Stimulated activated effector memory CD8-positive, alpha-beta T cell treated with anti-CD3 and anti-CD28 coated beads, Interleukin-12 subunit alpha, Interleukin-12 subunit beta, amount 100 ng/mL, for 72 hours (primary cell): ENCODE data around the gene TIMM17A.
A peak's percentile ranks its signal among the peaks of the same experiment; 100 is the strongest.

ENCODE experiments used
- ATAC-seq: fragments of 150-1000 bp; cut with Tn5 transposase; 2 replicates; pipeline ENCODE4 v1.10.0; 2021
- DNase-seq, 2 donors: peaks; one replicate each; pipeline ENCODE4 v3.0.0; 2021 to 2022; ENCODE audit warnings: low spot score in 2 of 2
- H3K27ac Mint-ChIP-seq: one replicate; pipeline ENCODE4 v1.8.0; 2022; ENCODE audit warnings: mild to moderate bottlenecking, mixed read lengths
- H3K36me3 Mint-ChIP-seq: one replicate; pipeline ENCODE4 v1.8.0; 2022; ENCODE audit warnings: mild to moderate bottlenecking, mixed read lengths
- H3K4me1 Mint-ChIP-seq: one replicate; pipeline ENCODE4 v1.8.0; 2022; ENCODE audit warnings: mixed read lengths
- H3K4me3 Mint-ChIP-seq: one replicate; pipeline ENCODE4 v1.8.0; 2022; ENCODE audit warnings: mild to moderate bottlenecking, mixed read lengths
- H3K9me3 Mint-ChIP-seq: one replicate; pipeline ENCODE4 v1.8.0; 2022; ENCODE audit warnings: mixed read lengths

Gene TIMM17A

DNA sequence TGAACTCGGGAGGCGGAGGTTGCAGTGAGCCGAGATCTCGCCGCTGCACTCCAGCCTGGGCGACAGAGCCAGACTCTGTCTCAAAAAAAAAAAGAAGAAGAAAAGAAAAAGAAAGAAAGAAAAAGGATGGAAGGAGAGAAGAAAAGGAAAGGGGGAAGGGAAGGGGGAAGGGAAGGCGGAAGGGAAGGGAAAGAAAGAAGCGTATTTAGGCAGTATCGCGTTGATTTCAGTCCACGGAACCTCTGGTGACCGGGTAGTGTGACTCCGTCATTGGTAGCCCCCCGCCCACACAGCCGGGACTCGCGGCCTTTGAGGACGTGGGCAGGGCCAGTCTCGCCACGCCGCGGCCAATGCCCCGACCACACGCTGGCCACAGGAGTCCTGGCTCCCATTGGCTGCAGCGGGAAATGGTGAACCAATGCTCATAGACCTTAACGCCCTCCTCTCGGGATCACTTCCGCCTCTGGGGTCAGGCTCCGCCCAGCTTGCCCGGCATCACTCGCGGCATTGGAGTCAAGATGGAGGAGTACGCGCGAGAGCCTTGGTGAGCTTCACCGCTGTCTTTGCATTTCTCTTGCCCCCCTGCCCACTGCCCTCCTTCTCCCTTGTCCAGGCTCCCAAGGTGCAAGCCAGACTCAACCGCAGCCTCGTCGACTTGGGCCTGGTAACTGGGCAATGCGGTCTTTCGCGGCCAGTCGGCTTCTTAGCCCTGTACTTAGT, at the start of gene TIMM17A:
TIMM17A (plus strand) TSS at position 495 of the 720 bp plus-strand sequence; CDS start at position 519, 24 bp downstream.
- Mint-ChIP-seq H3K4me3 (peak within 1 kb of the TSS; percentile 92), H3K27ac (peak within 1 kb of the TSS; percentile 99), H3K36me3 (peaks cover 60% of the 10 kb centered on the region), H3K9me3 (no peaks in the 10 kb centered on the region), H3K4me1 (peaks cover 20% of the 10 kb centered on the region)
- ATAC-seq, result peak; percentile 99
- peak; percentile 93 to 97 for DNase-seq

DNA sequence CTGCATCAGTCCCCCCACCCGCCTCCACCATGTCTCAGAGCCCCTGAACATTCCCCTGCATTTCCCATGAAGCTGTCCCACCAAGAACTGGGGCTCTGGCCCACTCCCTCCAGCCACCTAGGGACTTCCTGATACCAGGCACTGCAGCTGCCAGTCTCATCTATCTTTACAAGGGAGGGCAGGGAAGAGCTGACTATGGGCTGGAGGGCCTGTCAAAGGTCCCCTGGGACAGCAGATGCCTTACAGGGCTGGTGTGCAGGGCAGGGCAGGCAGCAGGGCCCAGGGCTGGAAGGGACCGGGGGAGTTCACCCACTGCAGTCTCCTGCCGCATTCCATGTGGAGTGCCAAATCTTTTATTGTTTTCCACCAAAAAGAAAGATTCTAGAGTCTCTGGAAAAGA, 49.0 kb upstream of the TIMM17A start:
- DNase-seq (no peak), ATAC-seq (no peak)
- Mint-ChIP-seq H3K9me3 (no peaks in the 10 kb centered on the region), H3K27ac (no peak overlapping the region), H3K4me3 (no peak overlapping the region), H3K36me3 (no peaks in the 10 kb centered on the region), H3K4me1 (peaks cover 8% of the 10 kb centered on the region)

DNA sequence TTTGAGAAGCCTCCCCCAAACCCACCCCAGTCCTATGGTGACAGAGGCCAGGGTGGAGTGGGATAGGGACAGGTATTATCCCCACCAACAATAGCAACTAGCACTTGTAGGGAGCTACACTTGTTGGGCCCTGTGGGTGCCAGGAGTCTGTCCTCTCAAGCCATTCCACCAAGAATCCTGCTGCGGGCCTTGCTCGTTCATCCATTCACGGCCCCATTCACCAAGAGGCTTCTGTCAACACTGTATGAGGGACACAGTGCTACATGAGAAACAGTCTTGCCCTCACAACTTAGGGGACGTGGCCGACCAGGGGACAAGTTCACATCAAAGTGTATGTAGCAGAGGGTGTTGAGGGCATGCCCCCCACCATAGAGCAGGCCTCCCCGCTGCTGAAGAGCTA, 47.7 kb upstream of the TIMM17A start:
- Mint-ChIP-seq H3K4me3 (no peak overlapping the region), H3K9me3 (no peaks in the 10 kb centered on the region), H3K4me1 (peaks cover 8% of the 10 kb centered on the region), H3K36me3 (no peaks in the 10 kb centered on the region), H3K27ac (no peak overlapping the region)
- ATAC-seq (no peak), DNase-seq (no peak)

DNA sequence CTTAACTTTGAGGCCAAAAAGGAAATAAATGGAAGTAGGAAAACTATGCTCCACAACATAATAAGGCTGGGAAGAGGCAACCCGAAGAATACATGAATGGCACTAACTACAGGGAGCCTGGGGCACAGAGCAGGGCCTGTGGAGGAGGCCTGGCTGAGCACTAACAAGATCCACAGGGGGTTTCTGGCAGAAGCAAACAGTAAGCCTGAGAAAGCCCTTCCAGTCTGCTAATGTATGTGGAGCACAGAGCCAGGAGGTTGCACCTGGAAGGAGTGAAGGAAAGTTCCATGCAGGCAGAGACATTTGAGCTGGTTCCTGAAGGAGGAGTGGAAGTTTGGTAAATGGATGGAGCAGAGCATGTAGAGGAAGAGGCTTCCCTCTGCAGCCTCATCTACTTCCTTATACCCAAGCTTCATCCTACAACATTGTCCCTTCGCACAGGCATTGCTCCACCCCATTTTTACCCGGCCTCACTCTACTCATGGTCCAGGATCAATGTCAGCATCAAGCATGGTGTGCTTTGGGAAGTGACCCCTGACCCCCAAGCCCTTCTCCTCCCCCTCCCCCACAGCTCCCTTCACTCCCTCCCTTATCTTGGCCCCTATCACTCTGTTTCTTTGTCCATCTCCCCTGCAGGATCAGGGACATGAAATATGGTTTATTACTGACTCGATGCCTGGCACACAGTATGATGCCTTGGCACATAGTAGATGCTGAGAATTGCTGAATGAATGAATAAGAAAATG, 43.3 kb upstream of the TIMM17A start:
- Mint-ChIP-seq H3K36me3 (no peaks in the 10 kb centered on the region), H3K27ac (no peak overlapping the region), H3K4me3 (no peak overlapping the region), H3K9me3 (no peaks in the 10 kb centered on the region), H3K4me1 (no peaks in the 10 kb centered on the region)
- DNase-seq, result no peak
- no peak for ATAC-seq

GRCh38 chr1:201912832-201913231, 42.5 kb upstream of the TIMM17A start:
- no peak for DNase-seq

GRCh38 chr1:201914456-201915235, 40.7 kb upstream of the TIMM17A start:
- ATAC-seq (no peak), DNase-seq (no peak)
- no peak overlapping the region for H3K4me3 Mint-ChIP-seq
- no peaks in the 10 kb centered on the region for H3K9me3 Mint-ChIP-seq
- no peak overlapping the region for H3K27ac Mint-ChIP-seq
- no peaks in the 10 kb centered on the region for H3K36me3 Mint-ChIP-seq
- H3K4me1 Mint-ChIP-seq, result no peaks in the 10 kb centered on the region

More at GRCh38 chr1:201912832-201913231, 42.5 kb upstream of the TIMM17A start:
- no peak overlapping the region for H3K27ac Mint-ChIP-seq
- H3K36me3 Mint-ChIP-seq, result no peaks in the 10 kb centered on the region
- no peaks in the 10 kb centered on the region for H3K9me3 Mint-ChIP-seq
- no peak for ATAC-seq
- no peaks in the 10 kb centered on the region for H3K4me1 Mint-ChIP-seq
- H3K4me3 Mint-ChIP-seq, result no peak overlapping the region

DNA sequence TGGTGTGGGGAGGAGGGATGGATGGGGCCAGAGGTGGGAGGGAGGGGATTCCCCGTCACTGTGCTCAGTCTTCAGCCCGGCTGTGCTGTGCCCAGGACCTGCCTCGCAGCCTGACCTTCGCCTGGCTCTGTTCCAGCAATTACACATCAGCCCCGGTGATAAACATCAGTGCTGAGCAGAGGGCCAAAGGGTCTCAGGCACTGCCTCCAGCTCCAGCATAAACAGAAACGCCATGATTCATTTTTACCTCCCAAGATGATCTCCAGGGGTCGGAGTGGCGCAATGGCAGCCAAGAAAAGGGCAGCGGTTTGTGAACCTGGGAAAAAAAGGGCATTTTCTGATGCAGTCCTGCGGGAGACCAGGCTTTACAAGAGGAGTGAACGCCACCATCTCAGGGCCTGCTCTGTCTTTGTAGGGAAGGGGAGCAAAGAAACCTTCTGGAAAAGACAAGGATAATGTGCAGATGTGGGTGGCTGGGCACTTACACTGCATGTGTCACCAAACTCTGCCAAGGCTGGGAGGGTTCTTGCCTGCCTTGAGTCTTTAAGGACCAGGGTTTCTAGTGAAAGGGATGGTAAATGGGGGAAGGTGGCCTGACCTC, 38.6 kb upstream of the TIMM17A start:
- Mint-ChIP-seq H3K27ac (no peak overlapping the region), H3K4me3 (no peak overlapping the region), H3K9me3 (no peaks in the 10 kb centered on the region), H3K36me3 (no peaks in the 10 kb centered on the region), H3K4me1 (no peaks in the 10 kb centered on the region)
- DNase-seq (no peak), ATAC-seq (peak; percentile 72)

DNA sequence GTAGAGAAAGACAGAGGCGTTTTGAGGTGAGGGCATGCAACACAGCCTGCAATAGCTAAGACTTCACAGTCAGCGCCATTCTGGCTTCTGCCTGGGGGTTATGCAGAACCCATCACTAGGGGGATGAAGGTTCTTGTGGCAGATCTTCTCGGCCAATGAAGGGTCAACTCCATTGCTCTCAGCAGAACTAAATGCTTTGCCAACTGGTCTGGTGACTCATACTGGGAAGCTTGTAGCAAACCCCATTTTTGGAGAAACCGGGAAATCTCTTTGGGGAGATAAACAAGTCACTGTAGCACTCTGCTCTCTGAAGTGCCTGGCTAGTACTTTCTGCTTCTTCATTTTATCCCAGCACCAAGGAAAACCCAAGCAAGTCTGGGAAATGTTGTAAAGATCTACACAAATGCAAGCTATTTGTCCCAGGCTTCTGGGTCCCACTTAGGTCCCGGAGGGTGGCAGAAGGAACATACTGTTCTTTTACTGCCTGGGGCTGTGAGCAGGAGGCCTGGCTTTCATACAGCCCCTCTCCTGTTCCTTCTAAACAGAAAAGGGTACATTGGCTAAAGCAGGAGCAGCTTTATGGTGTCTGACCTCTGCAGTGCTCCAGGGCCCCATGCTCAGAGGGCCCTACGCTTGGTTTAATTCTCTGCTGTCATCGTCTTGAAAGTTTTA, 37.8 kb upstream of the TIMM17A start:
- no peak for ATAC-seq
- no peak for DNase-seq
- no peaks in the 10 kb centered on the region for H3K9me3 Mint-ChIP-seq
- H3K27ac Mint-ChIP-seq, result no peak overlapping the region
- H3K36me3 Mint-ChIP-seq, result no peaks in the 10 kb centered on the region
- no peaks in the 10 kb centered on the region for H3K4me1 Mint-ChIP-seq
- no peak overlapping the region for H3K4me3 Mint-ChIP-seq

DNA sequence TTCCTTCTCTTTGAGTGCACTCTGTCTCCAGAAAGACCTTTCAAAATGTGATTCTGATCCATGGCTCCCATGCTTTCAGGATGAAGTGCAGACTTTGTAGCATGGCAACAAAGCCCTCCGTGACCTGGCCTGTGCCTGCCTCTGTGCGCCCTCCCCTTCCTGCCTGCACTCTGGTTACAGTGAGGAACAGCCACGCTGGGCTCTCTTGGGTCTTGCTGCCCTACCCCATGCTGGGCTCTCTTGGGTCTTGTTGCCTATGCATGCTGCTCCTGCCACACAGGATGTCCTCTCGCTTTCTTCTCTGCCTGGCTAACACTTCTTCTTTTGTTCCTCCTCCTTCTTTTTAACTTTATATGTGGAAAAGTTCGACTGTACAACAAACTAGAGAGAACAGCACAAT, 37.0 kb upstream of the TIMM17A start:
- DNase-seq, result no peak
- Mint-ChIP-seq H3K36me3 (no peaks in the 10 kb centered on the region), H3K4me1 (no peaks in the 10 kb centered on the region), H3K27ac (no peak overlapping the region), H3K9me3 (no peaks in the 10 kb centered on the region), H3K4me3 (no peak overlapping the region)
- ATAC-seq, result no peak

DNA sequence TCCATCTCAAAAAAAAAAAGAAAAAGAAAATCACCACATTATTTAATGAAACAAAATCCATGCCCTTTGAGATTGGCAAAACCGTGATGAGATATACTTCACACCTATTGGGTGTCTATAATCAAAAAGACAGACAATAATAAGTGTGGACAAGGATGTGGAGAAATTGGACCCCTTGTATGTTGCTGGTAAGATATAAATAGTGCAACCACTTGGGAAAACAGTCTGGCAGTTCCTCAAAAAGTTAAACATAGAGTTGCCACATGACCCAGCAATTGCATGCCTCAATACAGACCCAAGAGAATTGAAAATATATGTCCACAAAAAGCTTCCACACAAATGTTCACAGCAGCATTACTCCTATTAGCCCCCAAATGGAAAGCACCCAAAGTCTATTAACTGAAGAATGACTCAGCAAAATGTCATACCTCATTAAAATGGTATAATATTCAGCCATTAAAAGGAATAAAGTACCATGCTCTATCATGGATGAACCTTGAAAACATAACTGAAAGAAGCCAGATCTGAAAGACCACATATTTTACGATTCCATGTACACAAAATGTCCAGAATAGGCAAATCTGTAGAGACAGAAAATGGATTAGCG, 33.2 kb upstream of the TIMM17A start:
- Mint-ChIP-seq H3K36me3 (no peaks in the 10 kb centered on the region), H3K27ac (no peak overlapping the region), H3K9me3 (no peaks in the 10 kb centered on the region), H3K4me3 (no peak overlapping the region), H3K4me1 (no peaks in the 10 kb centered on the region)
- no peak for ATAC-seq
- DNase-seq, result no peak

- ATAC-seq, result no peak
These were observed 30.1 kb upstream of the TIMM17A start for GRCh38 chr1:201925301-201925567.

DNA sequence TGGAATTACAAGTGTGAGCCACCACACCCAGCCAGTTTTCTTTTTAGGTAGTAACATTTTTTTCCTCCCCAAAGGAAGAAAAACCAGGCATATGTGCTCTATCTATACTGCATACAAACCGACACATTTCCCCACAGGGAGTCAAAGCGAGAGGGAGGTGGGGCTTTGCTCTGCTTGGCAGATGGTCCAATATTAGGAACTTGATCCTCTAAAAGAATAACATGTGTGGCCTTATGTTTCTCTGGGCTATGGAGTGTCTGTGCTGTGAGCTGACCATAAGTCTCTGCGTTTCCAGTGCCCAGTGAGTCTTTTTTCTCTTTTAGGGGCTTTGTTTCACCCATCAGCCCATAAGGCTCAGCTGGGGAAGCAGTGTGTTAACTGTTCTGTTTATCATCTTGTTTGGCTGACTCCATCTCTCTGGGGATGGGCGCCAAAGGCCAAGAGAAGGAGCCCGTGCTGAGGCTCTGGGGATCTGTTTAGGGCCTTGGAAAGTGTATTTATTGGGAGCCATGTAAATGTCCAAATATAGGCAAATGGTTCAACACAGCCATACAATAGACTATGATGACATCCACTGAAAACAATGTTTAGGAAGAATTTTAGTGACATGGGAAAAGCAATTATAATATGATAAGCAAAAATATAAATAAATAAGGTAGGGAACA, 29.2 kb upstream of the TIMM17A start:
- no peaks in the 10 kb centered on the region for H3K36me3 Mint-ChIP-seq
- H3K4me3 Mint-ChIP-seq, result no peak overlapping the region
- no peaks in the 10 kb centered on the region for H3K4me1 Mint-ChIP-seq
- no peak overlapping the region for H3K27ac Mint-ChIP-seq
- DNase-seq (no peak), ATAC-seq (no peak)
- no peaks in the 10 kb centered on the region for H3K9me3 Mint-ChIP-seq

More at GRCh38 chr1:201925301-201925567, 30.1 kb upstream of the TIMM17A start:
- no peak for DNase-seq
- Mint-ChIP-seq H3K36me3 (no peaks in the 10 kb centered on the region), H3K27ac (no peak overlapping the region), H3K4me3 (no peak overlapping the region), H3K9me3 (no peaks in the 10 kb centered on the region), H3K4me1 (no peaks in the 10 kb centered on the region)

DNA sequence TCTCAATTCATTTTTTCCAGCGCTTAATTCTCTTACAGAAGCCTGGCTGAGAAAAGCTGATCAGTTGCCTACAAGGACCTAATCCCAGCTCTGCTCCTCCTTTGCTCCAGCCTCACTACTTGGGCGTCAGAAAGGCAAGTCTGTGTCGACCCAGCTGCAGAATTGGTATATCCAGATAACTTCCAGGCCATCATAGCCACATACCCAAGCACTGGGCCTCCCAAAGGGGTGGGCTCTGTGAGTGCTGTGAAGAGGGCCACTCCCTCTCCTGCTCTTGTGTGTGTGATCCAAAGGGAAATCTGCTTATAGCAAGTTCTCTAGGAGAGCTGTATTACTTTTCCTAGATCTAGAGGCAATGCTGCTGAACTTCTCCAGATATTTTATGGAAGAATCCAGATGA, 27.0 kb upstream of the TIMM17A start:
- Mint-ChIP-seq H3K4me1 (no peaks in the 10 kb centered on the region), H3K36me3 (no peaks in the 10 kb centered on the region), H3K27ac (no peak overlapping the region), H3K9me3 (no peaks in the 10 kb centered on the region), H3K4me3 (no peak overlapping the region)
- DNase-seq, result no peak
- ATAC-seq, result no peak

DNA sequence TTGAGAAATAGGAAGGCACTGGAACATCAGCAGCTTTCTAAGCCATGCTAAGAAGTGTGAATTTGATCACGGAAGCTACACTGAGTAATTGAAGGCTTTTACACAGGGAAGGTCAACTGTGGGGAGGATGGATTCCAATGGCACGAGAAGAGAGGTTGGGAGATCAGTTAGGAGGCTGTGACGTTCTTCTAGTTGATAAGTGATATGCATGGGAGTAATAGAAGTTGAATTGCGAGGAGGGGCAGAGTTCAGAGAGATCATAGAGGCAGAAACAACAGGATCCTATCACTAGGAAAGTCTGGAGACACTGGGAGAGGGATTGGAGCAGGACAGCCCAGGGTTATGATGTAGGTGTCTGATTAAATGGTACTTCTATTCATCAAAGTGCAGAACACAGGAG, 25.2 kb upstream of the TIMM17A start:
- H3K4me3 Mint-ChIP-seq, result no peak overlapping the region
- no peaks in the 10 kb centered on the region for H3K9me3 Mint-ChIP-seq
- no peak overlapping the region for H3K27ac Mint-ChIP-seq
- no peak for DNase-seq
- no peak for ATAC-seq
- no peaks in the 10 kb centered on the region for H3K4me1 Mint-ChIP-seq
- H3K36me3 Mint-ChIP-seq, result no peaks in the 10 kb centered on the region
